GM12801 (cell line): ENCODE data around the gene BCAM.

Source experiments
- CTCF ChIP-seq: IDR thresholded peaks from one replicate; pipeline ENCODE4 v1.5.1; 2011; ENCODE audit warnings: control low read depth; ENCODE audit not compliant: insufficient read length; ENCODE audit errors: extremely low read depth

BCAM gene

GRCh38 chr19:44785271-44785670 is 23.6 kb upstream of the BCAM start:
- TF ChIP-seq CTCF: no peak

- TF ChIP-seq CTCF: no peak
These were observed 22.9 kb upstream of the BCAM start for GRCh38 chr19:44785993-44786392.

- no peak for TF ChIP-seq CTCF
These were observed 19.9 kb upstream of the BCAM start for GRCh38 chr19:44788971-44789370.

- TF ChIP-seq CTCF: no peak
These were observed 18.9 kb upstream of the BCAM start for GRCh38 chr19:44789943-44790483.

- TF ChIP-seq CTCF: no peak
These were observed 16.6 kb upstream of the BCAM start for GRCh38 chr19:44792281-44792680.

GRCh38 chr19:44794610-44795009 is 14.3 kb upstream of the BCAM start:
- no peak for TF ChIP-seq CTCF

GRCh38 chr19:44795398-44795987 is 13.4 kb upstream of the BCAM start:
- no peak for TF ChIP-seq CTCF
